Skin epidermis (tissue), 12 donors: ENCODE results near the gene IFITM10.
"Not testable (repeated sequence)": the region's sequence is repeated elsewhere in the genome, so short reads cannot be mapped to it uniquely, and the experiment has no call there.

Experiments used
- H3K27ac ChIP-seq, 21 experiments: fragments of 200-600 bp; sonication (generic) in 11 of 21; one replicate each; pipeline ENCODE4 v1.5.0; 2020; ENCODE audit warnings: mild to moderate bottlenecking in 3 of 21, inconsistent platforms in 2 of 21, moderate library complexity in 2 of 21
- H3K4me3 ChIP-seq, 7 experiments: fragments of 200-600 bp; sonication (generic) in 2 of 7; one replicate each; pipeline ENCODE4 v1.5.0; 2020; ENCODE audit warnings: inconsistent platforms in 2 of 7, mild to moderate bottlenecking in 2 of 7, moderate library complexity in 1 of 7

IFITM10 gene

DNA sequence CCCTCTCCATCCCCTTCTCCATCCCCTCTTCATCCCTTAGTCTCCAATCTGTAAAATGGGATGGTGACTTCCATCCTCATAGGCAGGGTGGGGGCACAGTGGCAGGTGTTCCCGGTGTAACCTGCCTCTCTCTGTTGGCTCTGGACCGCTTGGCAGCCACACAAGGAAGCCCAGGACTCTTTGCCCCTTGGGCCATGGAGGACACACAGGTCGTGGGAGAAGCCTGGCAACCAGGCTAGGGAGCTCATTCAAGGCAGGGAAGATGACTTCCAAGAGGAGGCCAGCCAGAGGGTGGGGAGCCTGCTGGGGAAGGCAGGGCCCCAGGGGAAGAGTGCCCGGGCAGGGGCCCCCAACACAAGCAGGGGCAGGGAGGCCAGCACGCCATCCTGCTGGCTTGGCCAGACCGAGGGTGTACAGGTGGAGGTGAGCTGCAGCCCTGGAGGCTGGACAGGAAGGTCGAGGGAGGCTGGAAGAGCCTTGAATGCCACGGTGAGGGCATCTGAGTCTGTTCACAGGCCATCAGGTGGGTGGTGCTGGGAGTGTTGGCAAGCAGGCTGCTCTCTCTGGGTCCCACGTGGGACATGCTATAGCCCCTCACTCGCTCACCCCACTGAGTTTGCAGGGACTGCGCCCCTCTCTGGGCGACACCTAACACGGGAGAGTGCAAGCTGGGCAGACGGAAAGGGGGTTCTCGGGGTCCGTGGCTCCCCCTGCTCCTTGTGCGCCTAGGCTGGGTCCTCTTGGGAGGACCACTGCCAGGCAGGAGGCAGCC is 28.8 kb upstream of the IFITM10 start:
- no peak overlapping the region for H3K4me3 ChIP-seq
- peak overlapping the region in 2 of 21 experiments; percentile 12 to 50 for H3K27ac ChIP-seq

DNA sequence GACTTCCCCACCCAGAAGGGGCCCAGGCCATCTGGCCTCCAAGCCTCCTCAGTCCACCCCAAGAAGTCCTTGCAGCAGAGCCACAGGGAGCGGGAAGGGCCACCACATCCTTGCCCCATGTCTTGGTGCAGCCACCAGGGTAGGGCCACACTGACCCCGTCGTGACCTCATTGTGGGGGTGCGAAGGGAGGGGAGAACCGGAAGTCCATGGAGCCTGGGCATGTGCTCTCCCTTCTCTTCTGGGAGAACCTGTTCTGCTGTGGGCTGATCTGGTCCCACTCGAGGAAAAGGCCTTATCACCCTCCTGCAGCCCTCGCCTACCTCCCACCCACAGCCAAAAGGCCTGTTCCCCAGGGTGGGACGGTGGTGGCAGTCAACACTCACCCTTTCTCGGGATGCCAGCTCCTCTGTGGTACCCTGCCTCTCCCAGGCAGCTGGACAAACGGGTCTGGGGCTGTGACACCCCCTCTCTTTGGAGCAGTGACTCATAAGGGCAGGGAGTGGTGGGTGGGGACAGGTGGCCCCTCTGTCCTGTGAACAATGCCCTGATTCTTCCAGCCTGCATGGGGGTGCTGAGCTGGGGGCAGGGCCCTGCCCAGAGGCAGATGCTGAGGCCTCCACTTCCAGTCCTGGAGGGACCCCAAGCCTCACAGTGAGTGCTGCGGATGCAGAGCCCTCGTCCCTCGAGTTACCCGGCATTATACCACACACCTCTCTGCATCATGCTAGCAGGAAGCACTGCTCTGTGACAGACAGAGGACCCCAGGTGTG is 27.9 kb upstream of the IFITM10 start:
- peak overlapping the region in 3 of 21 experiments; percentile 12 to 50 (median 43) for H3K27ac ChIP-seq
- H3K4me3 ChIP-seq, result no peak overlapping the region

DNA sequence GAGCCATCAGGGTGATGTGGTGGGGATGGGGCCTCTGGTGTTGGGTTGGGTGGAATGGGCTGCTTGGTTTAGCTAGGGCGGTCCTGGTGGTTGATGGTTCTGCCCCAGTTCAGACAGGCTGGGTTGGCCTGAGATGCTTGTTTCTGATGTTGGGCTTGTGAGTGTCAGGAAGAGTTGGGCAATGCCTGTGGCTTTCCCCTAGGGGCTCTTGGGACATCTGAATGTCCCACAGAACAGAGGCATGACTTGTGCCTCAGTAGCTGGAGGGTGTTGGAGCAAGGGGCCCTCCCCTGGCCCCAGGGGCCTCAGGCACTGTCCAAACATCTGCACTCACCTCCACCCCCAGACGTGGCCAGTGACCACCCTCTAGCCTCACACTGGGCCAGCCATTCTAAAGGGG is 27.3 kb upstream of the IFITM10 start:
- H3K4me3 ChIP-seq, result no peak overlapping the region
- H3K27ac ChIP-seq, result peak overlapping the region in 3 of 21 experiments; percentile 12 to 50 (median 43)

DNA sequence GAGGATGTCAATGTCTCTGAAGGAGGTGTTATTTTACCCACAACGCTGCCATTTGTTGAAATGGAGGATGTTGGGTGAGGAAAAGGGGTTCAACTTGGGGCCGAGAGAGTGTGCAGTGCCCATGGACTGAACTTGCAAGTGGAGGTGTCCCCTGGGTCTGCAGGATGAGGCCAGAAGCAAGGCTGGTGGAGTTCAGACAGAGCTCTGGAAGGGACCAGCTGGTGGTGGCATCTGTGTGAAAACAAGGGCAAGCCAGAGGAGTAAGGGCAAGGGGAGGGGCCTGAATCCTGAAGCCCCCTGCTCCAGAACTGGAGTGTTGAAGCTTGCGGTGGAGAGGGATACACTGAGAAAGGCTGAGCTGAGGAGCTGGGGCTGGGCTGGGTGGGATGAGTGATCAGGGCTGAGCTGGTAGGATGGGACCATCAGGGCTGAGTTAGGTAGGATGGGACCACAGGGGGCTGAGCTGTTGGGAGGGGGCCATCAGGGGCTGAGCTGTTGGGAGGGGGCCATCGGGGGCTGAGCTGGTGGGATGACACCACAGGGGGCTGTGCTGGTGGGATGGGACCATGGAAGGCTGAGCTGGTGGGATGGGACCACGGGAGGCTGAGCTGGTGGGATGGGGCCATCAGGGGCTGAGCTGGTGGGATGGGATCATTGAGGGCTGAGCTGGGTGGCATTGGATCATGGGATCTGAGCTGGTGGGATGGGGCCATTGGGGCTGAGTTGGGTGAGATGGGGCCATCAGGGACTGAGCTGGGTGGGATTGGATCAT is 26.7 kb upstream of the IFITM10 start:
- no peak overlapping the region for H3K4me3 ChIP-seq
- peak overlapping the region in 2 of 21 experiments; percentile 12 to 50 for H3K27ac ChIP-seq

DNA sequence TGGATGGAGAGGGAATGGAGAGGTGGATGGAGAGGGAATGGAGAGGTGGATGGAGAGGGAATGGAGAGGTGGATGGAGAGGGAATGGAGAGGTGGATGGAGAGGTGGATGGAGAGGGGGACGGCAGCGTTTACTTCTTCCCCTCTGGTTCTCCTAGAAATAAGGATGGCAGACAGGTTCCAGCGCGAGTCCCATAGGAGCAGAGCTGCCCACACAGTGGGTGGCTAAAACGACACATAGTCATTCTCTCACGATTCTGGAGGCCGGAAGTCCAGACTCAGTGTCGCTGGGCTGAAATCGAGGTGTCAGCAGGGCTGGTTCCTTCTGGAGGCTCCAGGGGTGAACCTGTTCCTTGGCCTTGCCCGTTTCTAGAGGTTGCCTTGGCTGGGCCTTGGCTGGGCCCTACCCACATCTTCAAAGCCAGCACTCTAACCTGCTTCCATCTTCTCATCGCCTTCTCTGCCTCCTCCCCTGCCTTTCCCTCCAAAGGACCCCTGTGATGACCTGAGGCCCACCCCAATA is 26.0 kb upstream of the IFITM10 start:
- Histone ChIP-seq H3K27ac (no peak overlapping the region), H3K4me3 (no peak overlapping the region)

DNA sequence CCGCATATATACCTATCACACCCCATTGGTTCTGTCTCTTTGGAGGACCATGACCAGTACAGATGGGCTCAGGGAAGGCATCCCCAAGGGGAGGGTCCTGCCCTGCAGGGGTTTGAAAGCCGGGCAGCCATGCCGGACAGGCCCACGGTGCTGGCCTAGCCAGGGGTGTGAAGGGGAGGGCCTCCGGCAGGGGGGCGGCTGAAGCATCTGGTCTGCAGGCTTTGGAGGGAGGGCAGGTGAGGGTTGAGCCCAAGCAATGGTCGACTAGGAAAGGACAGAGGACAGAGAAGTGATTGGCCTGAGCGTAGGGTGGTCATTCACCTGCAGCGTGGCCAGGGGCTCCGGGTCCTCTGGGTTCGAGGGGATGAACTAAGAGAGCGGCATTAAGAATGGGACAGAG is 24.5 kb upstream of the IFITM10 start:
- no peak overlapping the region for H3K4me3 ChIP-seq
- H3K27ac ChIP-seq, result no peak overlapping the region

DNA sequence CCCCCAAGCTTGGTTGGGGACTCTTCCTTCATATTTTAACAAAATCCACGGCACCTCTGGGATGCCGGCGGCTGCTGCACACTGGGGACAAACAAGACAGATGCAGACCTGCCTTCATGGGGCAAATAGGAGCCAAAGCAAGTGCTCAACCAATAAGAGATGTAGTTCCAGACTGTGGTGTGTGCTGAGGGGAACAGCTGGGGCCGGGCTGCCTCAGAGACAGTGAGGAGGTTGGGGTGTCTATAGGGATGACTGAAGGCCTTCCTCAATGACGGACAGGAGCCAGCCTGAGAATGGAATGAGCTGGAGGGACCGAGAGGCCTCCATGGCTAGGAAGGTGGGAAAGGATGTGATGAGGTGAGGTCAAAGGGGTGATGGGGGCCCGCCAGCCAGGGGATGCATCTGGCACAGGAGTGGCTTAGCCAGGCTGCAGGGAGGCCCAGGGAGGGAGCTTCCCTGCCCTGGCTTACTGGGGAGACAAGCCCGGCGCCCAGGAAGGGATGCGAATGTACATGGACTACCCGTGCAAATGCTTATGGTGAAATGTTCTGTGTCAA is 23.7 kb upstream of the IFITM10 start:
- H3K27ac ChIP-seq, result no peak overlapping the region

DNA sequence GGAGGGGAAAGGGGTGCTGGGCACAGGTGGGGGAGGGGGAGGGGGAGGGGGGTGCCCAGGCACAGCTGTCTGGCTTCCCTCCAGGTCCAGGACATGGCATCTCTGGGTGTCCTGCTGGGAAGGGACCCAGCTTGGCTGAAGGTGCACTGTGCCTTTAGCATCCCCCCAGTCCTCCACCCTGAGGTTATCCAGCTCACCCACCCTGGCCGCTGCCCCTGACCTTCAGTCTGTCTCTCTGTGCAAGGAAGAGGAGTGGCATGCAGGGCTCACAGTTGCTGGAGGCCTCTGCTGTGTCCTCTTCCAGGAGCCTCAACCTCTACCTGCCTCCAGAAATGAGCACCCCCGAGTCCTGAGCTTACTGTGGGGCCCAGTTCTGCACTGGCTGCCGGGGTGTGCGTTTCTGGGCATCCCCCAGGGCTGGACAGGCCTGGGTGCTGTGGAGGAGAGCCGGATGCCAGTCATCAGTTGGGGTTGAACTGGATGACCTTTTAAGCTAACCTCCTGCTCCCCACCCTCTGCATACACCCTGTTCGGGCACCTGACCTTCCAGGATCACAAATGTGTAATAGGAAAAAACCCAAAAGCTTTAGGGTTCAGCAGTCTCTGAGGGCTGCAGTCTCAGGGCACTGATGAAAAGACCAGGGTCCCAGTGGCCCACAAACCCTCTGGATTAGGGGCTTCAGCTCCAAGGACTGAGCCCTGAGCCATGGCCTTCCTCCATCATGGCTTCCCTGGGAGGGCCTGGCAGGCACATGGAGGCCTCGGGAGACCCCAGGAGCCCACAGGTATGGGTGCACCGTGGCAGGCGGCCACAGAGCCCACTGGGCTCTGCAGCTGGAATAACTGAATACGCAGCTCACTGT is 23.0 kb upstream of the IFITM10 start:
- peak overlapping the region in 10 of 21 experiments; percentile 28 to 83 (median 68) for H3K27ac ChIP-seq

More for the DNA sequence above, 23.7 kb upstream of the IFITM10 start:
- H3K4me3 ChIP-seq, result no peak overlapping the region

DNA sequence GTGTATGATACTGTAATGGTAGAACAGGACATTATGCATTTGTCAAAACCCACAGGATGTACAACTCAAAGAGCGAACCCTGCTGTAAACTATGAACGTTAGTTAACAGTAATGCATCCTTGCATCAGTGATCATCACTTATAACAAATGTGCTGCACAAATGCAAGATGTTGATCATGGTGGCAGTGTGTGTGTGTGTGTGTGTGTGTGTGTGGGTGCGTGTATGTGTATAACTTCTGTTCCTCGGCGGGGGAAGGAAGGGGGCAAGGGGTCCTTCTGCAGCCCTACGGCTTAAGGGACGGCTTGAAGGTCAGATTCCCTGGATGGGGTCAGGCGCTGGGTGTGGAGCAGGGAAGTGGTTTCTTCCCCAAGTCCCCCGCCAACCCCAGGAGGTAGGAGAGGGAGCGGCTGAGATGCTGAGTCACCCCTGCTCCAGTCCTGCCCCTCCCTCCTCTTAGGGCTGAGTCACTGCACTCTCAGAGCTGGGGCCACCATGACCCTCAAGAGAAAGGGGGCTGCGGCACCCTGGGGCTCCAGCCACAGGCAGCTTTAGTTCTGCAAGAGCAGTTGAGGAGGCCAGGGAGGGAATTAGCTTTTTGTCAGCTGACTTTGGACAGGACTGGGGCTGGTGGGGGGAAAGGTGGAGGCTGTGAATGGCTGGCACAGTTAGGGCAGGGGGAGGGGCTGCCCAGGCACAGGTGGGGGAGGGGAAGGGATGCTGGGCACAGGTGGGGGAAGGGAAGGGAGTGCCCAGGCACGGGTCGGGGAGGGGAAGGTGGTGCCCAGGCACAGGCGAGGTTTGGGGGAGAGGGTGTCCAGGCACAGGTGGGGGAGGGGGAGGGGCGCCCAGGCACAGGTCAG is 22.1 kb upstream of the IFITM10 start:
- Histone ChIP-seq H3K4me3 (no peak overlapping the region), H3K27ac (peak overlapping the region in 18 of 21 experiments; percentile 1 to 83 (median 65))

More for the DNA sequence above, 23.0 kb upstream of the IFITM10 start:
- H3K4me3 ChIP-seq, result no peak overlapping the region

DNA sequence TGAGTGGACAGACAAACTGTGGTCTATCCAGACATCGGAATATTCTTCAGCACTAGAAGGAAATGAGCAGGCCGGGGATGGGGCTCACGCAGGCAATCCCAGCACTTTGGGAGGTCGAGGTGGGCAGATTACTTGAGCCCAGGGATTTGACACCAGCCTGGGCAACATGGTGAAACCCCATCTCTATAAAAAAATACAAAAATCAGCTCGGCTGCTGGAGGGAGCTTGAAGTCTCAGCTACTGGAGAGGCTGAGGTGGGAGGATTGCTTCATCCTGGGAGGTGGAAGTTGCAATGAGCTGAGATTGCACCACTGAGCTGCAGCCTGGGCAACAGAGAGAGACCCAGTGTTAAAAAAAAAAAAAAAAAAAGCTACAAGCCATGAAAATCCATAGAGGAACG is 21.3 kb upstream of the IFITM10 start:
- no peak overlapping the region for H3K4me3 ChIP-seq
- peak overlapping the region in 16 of 21 experiments; percentile 1 to 83 (median 64) for H3K27ac ChIP-seq

DNA sequence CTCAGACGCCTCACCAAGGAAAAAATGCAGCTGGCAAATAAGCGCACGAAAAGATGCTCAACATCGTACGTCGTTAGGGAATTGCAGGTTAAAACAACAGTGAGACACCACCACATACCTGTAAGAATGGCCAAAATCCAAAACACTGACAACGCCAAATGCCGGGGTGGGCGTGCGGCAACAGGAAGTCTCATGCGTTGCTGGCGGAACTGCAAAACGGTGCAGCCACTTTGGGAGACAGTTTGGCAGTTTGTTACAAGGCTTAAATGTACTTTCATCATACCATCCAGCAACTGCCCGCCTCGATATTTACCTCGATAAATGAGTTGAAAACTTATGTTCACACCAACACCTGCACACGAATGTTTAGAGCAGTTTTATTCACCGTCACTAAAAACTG is 20.9 kb upstream of the IFITM10 start:
- no peak overlapping the region for H3K4me3 ChIP-seq
- peak overlapping the region in 15 of 21 experiments; percentile 1 to 83 (median 63) for H3K27ac ChIP-seq

DNA sequence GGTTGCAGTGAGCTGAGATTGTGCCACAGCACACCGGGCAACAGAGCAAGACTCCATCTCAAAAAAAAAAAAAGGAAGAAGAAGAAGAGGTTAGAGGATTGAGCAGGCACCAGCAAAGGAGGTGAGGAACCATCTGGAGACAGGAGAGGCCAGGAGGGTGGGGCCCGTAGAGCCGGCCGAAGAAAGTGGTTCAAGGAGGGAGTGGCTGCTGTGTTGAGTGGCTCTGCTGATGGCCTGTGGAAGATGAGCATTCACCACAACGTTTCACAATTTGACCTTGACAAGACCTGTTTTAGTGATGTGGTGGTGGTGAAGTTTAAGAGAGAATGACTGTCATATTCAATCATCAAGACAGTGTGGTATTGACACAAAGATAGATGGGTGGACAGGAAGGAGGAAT is 20.1 kb upstream of the IFITM10 start:
- Histone ChIP-seq H3K27ac (peak overlapping the region in 2 of 21 experiments; percentile 10 to 77), H3K4me3 (no peak overlapping the region)

DNA sequence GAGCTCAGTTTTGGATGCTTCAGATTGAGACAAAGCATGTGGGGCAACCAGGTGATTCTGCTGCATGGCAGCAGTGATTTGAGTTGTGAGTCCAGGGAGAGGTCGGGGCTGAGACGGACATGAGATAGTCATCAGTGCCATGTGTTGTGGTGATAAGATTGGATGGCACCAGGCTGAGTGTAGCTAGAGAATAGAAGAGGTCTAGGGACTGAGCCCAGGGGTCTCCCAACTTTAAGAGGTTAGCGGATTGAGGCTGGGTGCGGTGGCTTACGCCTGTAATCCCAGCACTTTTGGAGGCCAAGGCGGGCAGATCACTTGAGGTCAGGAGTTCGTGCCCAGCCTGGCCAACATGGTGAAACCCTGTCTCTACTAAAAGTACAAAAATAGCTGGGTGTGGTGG is 19.7 kb upstream of the IFITM10 start:
- Histone ChIP-seq H3K4me3 (no peak overlapping the region), H3K27ac (no peak overlapping the region)

DNA sequence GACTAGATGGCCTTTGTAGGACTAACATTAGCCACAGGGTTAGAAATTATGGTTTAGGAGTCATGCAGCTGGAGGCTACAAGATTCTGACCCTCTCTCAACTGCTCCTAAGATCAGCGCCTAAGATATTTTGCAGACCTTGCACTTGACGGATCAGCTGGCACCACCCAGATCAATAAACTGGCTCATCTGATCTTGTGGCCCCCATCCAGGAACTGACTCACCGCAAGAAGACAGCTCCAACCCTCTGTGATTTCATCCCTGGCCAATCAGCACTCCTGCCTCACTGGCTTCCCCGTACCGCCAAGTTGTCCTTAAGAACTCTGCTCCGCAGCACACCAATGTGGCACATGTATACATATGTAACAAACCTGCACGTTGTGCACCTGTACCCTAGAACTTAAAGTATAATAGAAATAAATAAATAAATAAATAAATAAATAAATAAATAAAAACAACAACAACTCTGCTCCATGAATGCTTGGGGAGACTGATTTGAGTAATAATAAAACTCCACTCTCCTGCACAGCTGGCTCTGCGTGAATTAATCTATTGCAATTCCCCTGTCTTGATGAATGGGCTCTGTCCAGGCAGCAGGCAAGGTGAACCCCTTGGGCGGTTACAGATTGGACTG is 19.0 kb upstream of the IFITM10 start:
- H3K4me3 ChIP-seq, result not testable (repeated sequence)
- peak overlapping the region in 1 of 21 experiments; percentile 36 for H3K27ac ChIP-seq

DNA sequence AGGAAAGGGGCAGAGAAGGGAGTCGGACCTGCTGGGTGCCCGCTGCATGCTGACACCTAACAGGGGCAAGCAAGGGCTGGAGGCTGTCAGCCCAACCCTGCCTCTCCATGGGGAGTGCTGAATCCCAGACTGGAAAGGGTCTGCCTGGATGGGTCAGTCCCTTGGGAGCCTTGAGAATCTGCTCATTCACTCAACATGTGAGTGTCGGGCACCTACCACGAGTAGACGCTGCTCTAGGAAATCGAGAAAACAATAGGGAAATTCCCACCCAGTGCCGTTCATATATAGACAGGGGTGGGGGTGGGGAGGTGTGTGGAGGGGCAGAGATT is 17.7 kb upstream of the IFITM10 start:
- no peak overlapping the region for H3K4me3 ChIP-seq
- H3K27ac ChIP-seq, result no peak overlapping the region

DNA sequence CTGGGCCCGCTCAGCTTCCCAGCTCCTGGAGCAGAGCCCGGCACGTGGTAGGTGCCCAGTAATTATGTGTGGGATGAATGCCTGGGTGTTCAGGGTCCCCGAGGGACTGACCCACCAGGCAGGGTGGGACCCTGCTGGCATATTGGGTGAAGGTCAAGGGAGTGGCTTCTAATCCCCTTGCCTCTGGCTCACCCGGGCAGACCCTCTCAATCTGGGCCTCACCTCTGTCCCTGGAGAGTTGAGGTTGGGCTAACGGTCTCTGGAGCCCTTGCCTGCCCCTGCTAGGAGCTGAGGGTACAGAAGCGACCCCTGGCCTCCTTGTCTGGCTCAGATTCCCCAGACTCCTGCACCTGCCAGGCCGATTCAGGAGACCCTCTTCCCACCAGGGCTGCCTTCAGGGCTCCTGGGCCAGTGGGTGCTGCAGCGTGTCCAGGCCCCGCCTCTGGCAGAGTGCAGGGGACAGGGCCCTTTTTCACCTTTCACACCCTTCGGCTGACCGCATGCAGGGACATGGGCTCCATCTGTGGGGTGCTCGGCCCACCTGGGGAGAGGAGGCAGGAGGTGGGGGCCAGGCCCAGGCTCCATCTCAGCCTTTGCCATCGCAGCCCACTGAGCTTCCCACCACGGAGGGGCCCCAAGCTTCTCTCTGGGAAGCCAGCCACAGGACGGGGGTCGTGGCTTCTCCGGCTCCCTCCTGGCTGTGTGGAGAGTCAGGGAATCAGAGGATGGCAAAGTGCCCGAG is 17.2 kb upstream of the IFITM10 start:
- no peak overlapping the region for H3K4me3 ChIP-seq
- no peak overlapping the region for H3K27ac ChIP-seq
